ENCODE data around the gene PCDH12.

Gene PCDH12

GRCh38 chr5:141973871-141974595, 16.0 kb upstream of the PCDH12 start:
- peak overlapping the region; percentile 49 to 61 for H3K4me3 Mint-ChIP-seq
- no peaks in the 10 kb centered on the region for H3K9me3 Mint-ChIP-seq
- H3K4me1 Mint-ChIP-seq: peaks cover 50% of the 10 kb centered on the region
- ATAC-seq: peak; percentile 21
- no peaks in the 10 kb centered on the region for H3K27me3 Mint-ChIP-seq
- no peak for DNase-seq
- H3K27ac Mint-ChIP-seq: peak overlapping the region; percentile 88 to 89

GRCh38 chr5:141969783-141970771, 12.1 kb upstream of the PCDH12 start:
- Mint-ChIP-seq H3K9me3 (no peaks in the 10 kb centered on the region), H3K27me3 (no peaks in the 10 kb centered on the region), H3K4me3 (peak overlapping the region; percentile 95 to 97), H3K27ac (peak overlapping the region; percentile 97), H3K4me1 (peaks cover 53% of the 10 kb centered on the region)
- no peak for DNase-seq
- ATAC-seq: no peak

- DNase-seq (peak; percentile 97), ATAC-seq (peak; percentile 97)
- H3K9me3 Mint-ChIP-seq: no peaks in the 10 kb centered on the region
- H3K27me3 Mint-ChIP-seq: no peaks in the 10 kb centered on the region
- H3K27ac Mint-ChIP-seq: peak within 1 kb of the TSS; percentile 97
- peaks cover 43% of the 10 kb centered on the region for H3K4me1 Mint-ChIP-seq
- H3K4me3 Mint-ChIP-seq: peak within 1 kb of the TSS; percentile 95 to 97
Observed at GRCh38 chr5:141968914-141969608, 11.1 kb upstream of the PCDH12 start, which contains the start of gene RNF14. Gene RNF14 (plus strand): TSS chr5:141969105. CDS start chr5:141973589, 4,484 bp downstream.

GRCh38 chr5:141966963-141967333, 8.9 kb upstream of the PCDH12 start:
- Mint-ChIP-seq H3K4me1 (peaks cover 32% of the 10 kb centered on the region), H3K27ac (no peak overlapping the region), H3K4me3 (no peak overlapping the region), H3K27me3 (no peaks in the 10 kb centered on the region), H3K9me3 (no peaks in the 10 kb centered on the region)
- DNase-seq (no peak), ATAC-seq (no peak)

GRCh38 chr5:141966275-141966962, 8.4 kb upstream of the PCDH12 start:
- Mint-ChIP-seq H3K27me3 (no peaks in the 10 kb centered on the region), H3K9me3 (no peaks in the 10 kb centered on the region), H3K27ac (peak overlapping the region in 1 of 2 donors; percentile 69), H3K4me3 (no peak overlapping the region), H3K4me1 (peaks cover 31% of the 10 kb centered on the region)
- ATAC-seq: no peak
- no peak for DNase-seq

GRCh38 chr5:141965071-141965470, 7.1 kb upstream of the PCDH12 start:
- DNase-seq (no peak), ATAC-seq (no peak)
- H3K9me3 Mint-ChIP-seq: no peaks in the 10 kb centered on the region
- peaks cover 34% of the 10 kb centered on the region for H3K4me1 Mint-ChIP-seq
- H3K4me3 Mint-ChIP-seq: no peak overlapping the region
- H3K27ac Mint-ChIP-seq: no peak overlapping the region
- no peaks in the 10 kb centered on the region for H3K27me3 Mint-ChIP-seq

- no peak for DNase-seq
- Mint-ChIP-seq H3K27ac (no peak overlapping the region), H3K4me3 (no peak overlapping the region), H3K27me3 (no peaks in the 10 kb centered on the region), H3K9me3 (no peaks in the 10 kb centered on the region), H3K4me1 (peaks cover 37% of the 10 kb centered on the region)
- no peak for ATAC-seq
Observed at GRCh38 chr5:141963701-141964100, 5.7 kb upstream of the PCDH12 start.

GRCh38 chr5:141961466-141961865, 3.5 kb upstream of the PCDH12 start:
- no peak for ATAC-seq
- no peak overlapping the region for H3K4me3 Mint-ChIP-seq
- H3K9me3 Mint-ChIP-seq: no peaks in the 10 kb centered on the region
- H3K27ac Mint-ChIP-seq: no peak overlapping the region
- no peaks in the 10 kb centered on the region for H3K27me3 Mint-ChIP-seq
- DNase-seq: no peak
- H3K4me1 Mint-ChIP-seq: peaks cover 47% of the 10 kb centered on the region

- ATAC-seq: peak; percentile 89
- Mint-ChIP-seq H3K27me3 (no peaks in the 10 kb centered on the region), H3K4me3 (peak overlapping the region; percentile 28 to 34), H3K4me1 (peaks cover 47% of the 10 kb centered on the region), H3K27ac (peak overlapping the region; percentile 54 to 93), H3K9me3 (no peaks in the 10 kb centered on the region)
- peak; percentile 87 to 89 for DNase-seq
Observed at GRCh38 chr5:141960449-141961323, 2.7 kb upstream of the PCDH12 start.

- peak; percentile 51 for ATAC-seq
- DNase-seq: peak; percentile 31 to 49
- Mint-ChIP-seq H3K9me3 (no peaks in the 10 kb centered on the region), H3K27ac (peak overlapping the region in 1 of 2 donors; percentile 13), H3K27me3 (no peaks in the 10 kb centered on the region), H3K4me1 (peaks cover 47% of the 10 kb centered on the region), H3K4me3 (no peak overlapping the region)
Observed at GRCh38 chr5:141960018-141960417, 2.0 kb upstream of the PCDH12 start.

- Mint-ChIP-seq H3K27ac (peak overlapping the region; percentile 2 to 97), H3K4me3 (peak overlapping the region; percentile 22 to 90), H3K9me3 (no peaks in the 10 kb centered on the region), H3K27me3 (no peaks in the 10 kb centered on the region), H3K4me1 (peaks cover 47% of the 10 kb centered on the region)
- ATAC-seq (peak; percentile 34), DNase-seq (peak in 1 of 2 donors; percentile 19)
Observed at GRCh38 chr5:141958546-141959172, 657 bp upstream of the PCDH12 start.

- ATAC-seq (no peak), DNase-seq (peak in 1 of 2 donors; percentile 29)
- H3K27me3 Mint-ChIP-seq: no peaks in the 10 kb centered on the region
- peak overlapping the region; percentile 22 to 90 for H3K4me3 Mint-ChIP-seq
- peak overlapping the region; percentile 2 to 97 for H3K27ac Mint-ChIP-seq
- peaks cover 49% of the 10 kb centered on the region for H3K4me1 Mint-ChIP-seq
- H3K9me3 Mint-ChIP-seq: no peaks in the 10 kb centered on the region
Observed at GRCh38 chr5:141957367-141957996, 520 bp downstream of the PCDH12 start.

- Mint-ChIP-seq H3K27ac (peak overlapping the region in 1 of 2 donors; percentile 50), H3K4me3 (no peak overlapping the region), H3K4me1 (peaks cover 40% of the 10 kb centered on the region), H3K27me3 (no peaks in the 10 kb centered on the region), H3K9me3 (no peaks in the 10 kb centered on the region)
- DNase-seq (no peak), ATAC-seq (no peak)
Observed at GRCh38 chr5:141954194-141954593, 3.8 kb downstream of the PCDH12 start.

Data from stimulated activated naive CD8-positive, alpha-beta T cell treated with anti-CD3 and anti-CD28 coated beads, Interleukin-15, amount 100 ng/mL, for 72 hours (primary cell).